WTC11 (cell line): ENCODE data around the gene CLIC2. TPM values are rescaled to one million over a fixed set of nuclear protein-coding genes. Genes with fewer than 3 reads are reported as not detected.

Experiments
- ATAC-seq: fragments of 200-7000 bp; cut with Tn5 transposase; 2 replicates; pipeline ENCODE4 v1.10.0; 2021; ENCODE audit warnings: mild to moderate bottlenecking, moderate library complexity
- CTCF ChIA-PET: fragments of 300-600 bp; sonication (Branson Sonifier 250); formaldehyde crosslinking; loops from one replicate; lab custom pipeline; 2021; ENCODE audit warnings: antibody characterized with exemption; lab: Charles Lee
- POLR2A ChIA-PET: fragments of 350-600 bp; sonication (Branson Sonifier 250); formaldehyde crosslinking; loops from one replicate; lab custom pipeline; 2021; ENCODE audit warnings: antibody characterized with exemption; lab: Charles Lee
- DNase-seq: peaks from one replicate; pipeline ENCODE4 v3.0.0; 2021; ENCODE audit warnings: low spot score
- H3K27ac Mint-ChIP-seq: 2 replicates; pipeline ENCODE4 v1.8.0; 2021; ENCODE audit warnings: mixed read lengths
- H3K27me3 Mint-ChIP-seq: 2 replicates; pipeline ENCODE4 v1.8.0; 2021; ENCODE audit warnings: low read depth, mild to moderate bottlenecking, moderate library complexity, mixed read lengths
- H3K36me3 Mint-ChIP-seq: 2 replicates; pipeline ENCODE4 v1.8.0; 2021; ENCODE audit warnings: mixed read lengths
- H3K4me1 Mint-ChIP-seq: 2 replicates; pipeline ENCODE4 v1.8.0; 2022; ENCODE audit warnings: mixed read lengths
- H3K4me3 Mint-ChIP-seq: 2 replicates; pipeline ENCODE4 v1.8.0; 2021; ENCODE audit warnings: mild to moderate bottlenecking, moderate library complexity, mixed read lengths
- H3K9me3 Mint-ChIP-seq: 2 replicates; pipeline ENCODE4 v1.8.0; 2021; ENCODE audit warnings: mixed read lengths
- AFF4 ChIP-seq: sonication (generic); formaldehyde crosslinking; IDR thresholded peaks from 2 replicates; pipeline ENCODE4 v1.8.1; 2023; ENCODE audit warnings: mild to moderate bottlenecking, missing genetic modification reagents, borderline replicate concordance
- ATF1 ChIP-seq: sonication (generic); formaldehyde crosslinking; IDR thresholded peaks from 2 replicates; pipeline ENCODE4 v1.8.1; 2023; ENCODE audit warnings: mild to moderate bottlenecking, moderate library complexity, missing genetic modification reagents
- CREB1 ChIP-seq: sonication (generic); formaldehyde crosslinking; IDR thresholded peaks from 2 replicates; pipeline ENCODE4 v1.8.0; 2023; ENCODE audit warnings: mild to moderate bottlenecking, missing genetic modification reagents
- ELF4 ChIP-seq: sonication (generic); formaldehyde crosslinking; IDR thresholded peaks from 2 replicates; pipeline ENCODE4 v1.8.1; 2022; ENCODE audit warnings: low read depth, mild to moderate bottlenecking, moderate library complexity, missing genetic modification reagents
- NR2C2 ChIP-seq: sonication (generic); formaldehyde crosslinking; IDR thresholded peaks from 2 replicates; pipeline ENCODE4 v1.8.0; 2022; ENCODE audit warnings: mild to moderate bottlenecking, missing genetic modification reagents
- NR3C1 ChIP-seq: sonication (generic); formaldehyde crosslinking; conservative IDR thresholded peaks from 2 replicates; pipeline ENCODE4 v1.8.1; 2023; ENCODE audit warnings: low read depth, mild to moderate bottlenecking, missing genetic modification reagents
- PRRX2 ChIP-seq: fragments of 250-450 bp; sonication (Bioruptor Pico); IDR thresholded peaks from 2 replicates; pipeline ENCODE4 v1.8.0; 2021; ENCODE audit warnings: mild to moderate bottlenecking
- STAT6 ChIP-seq: sonication (generic); formaldehyde crosslinking; conservative IDR thresholded peaks from 2 replicates; pipeline ENCODE4 v1.8.1; 2023; ENCODE audit warnings: mild to moderate bottlenecking, low read depth, missing genetic modification reagents, moderate library complexity
- ZNF121 ChIP-seq: sonication (generic); formaldehyde crosslinking; IDR thresholded peaks from 2 replicates; pipeline ENCODE4 v1.8.0; 2023; ENCODE audit warnings: missing genetic modification reagents
- ZNF138 ChIP-seq: sonication (generic); formaldehyde crosslinking; conservative IDR thresholded peaks from 2 replicates; pipeline ENCODE4 v1.8.1; 2022; ENCODE audit warnings: mild to moderate bottlenecking, moderate library complexity, missing genetic modification reagents
- ZNF232 ChIP-seq: sonication (generic); formaldehyde crosslinking; IDR thresholded peaks from 2 replicates; pipeline ENCODE4 v1.8.0; 2022; ENCODE audit warnings: mild to moderate bottlenecking, missing genetic modification reagents
- total RNA-seq: library from RNA; stranded (reverse); gene quantifications from 3 replicates; pipeline ENCODE4 v1.2.3, GENCODE V29; 2021
- TF ChIP-seq, protein P1 (sequence below): sonication (generic); formaldehyde crosslinking; IDR thresholded peaks from 2 replicates; pipeline ENCODE4 v1.8.0; 2023; ENCODE audit warnings: missing genetic modification reagents, mild to moderate bottlenecking, borderline replicate concordance
- TF ChIP-seq, protein P2 (sequence below): fragments of 250-450 bp; sonication (Bioruptor Pico); IDR thresholded peaks from 2 replicates; pipeline ENCODE4 v1.8.0; 2021; ENCODE audit warnings: mild to moderate bottlenecking
- TF ChIP-seq, protein P3 (sequence below): sonication (generic); formaldehyde crosslinking; IDR thresholded peaks from 2 replicates; pipeline ENCODE4 v1.8.0; 2022; ENCODE audit warnings: mild to moderate bottlenecking, missing genetic modification reagents
- TF ChIP-seq, protein P4 (sequence below): sonication (generic); formaldehyde crosslinking; IDR thresholded peaks from 2 replicates; pipeline ENCODE4 v1.8.1; 2022; ENCODE audit warnings: mild to moderate bottlenecking, moderate library complexity, missing genetic modification reagents

Gene CLIC2
- total RNA-seq, 1 experiment from 2014 or later = 0.66 TPM

GRCh38 chrX:155246748-155247147 is 87.7 kb downstream of the CLIC2 start (continued):
- TF ChIP-seq, protein P1, sequence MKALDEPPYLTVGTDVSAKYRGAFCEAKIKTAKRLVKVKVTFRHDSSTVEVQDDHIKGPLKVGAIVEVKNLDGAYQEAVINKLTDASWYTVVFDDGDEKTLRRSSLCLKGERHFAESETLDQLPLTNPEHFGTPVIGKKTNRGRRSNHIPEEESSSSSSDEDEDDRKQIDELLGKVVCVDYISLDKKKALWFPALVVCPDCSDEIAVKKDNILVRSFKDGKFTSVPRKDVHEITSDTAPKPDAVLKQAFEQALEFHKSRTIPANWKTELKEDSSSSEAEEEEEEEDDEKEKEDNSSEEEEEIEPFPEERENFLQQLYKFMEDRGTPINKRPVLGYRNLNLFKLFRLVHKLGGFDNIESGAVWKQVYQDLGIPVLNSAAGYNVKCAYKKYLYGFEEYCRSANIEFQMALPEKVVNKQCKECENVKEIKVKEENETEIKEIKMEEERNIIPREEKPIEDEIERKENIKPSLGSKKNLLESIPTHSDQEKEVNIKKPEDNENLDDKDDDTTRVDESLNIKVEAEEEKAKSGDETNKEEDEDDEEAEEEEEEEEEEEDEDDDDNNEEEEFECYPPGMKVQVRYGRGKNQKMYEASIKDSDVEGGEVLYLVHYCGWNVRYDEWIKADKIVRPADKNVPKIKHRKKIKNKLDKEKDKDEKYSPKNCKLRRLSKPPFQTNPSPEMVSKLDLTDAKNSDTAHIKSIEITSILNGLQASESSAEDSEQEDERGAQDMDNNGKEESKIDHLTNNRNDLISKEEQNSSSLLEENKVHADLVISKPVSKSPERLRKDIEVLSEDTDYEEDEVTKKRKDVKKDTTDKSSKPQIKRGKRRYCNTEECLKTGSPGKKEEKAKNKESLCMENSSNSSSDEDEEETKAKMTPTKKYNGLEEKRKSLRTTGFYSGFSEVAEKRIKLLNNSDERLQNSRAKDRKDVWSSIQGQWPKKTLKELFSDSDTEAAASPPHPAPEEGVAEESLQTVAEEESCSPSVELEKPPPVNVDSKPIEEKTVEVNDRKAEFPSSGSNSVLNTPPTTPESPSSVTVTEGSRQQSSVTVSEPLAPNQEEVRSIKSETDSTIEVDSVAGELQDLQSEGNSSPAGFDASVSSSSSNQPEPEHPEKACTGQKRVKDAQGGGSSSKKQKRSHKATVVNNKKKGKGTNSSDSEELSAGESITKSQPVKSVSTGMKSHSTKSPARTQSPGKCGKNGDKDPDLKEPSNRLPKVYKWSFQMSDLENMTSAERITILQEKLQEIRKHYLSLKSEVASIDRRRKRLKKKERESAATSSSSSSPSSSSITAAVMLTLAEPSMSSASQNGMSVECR (CRISPR knock-in tag) = no peak
- no peak for TF ChIP-seq NR2C2
- no peak for TF ChIP-seq ELF4 (CRISPR knock-in tag)
- TF ChIP-seq STAT6 = no peak

DNA sequence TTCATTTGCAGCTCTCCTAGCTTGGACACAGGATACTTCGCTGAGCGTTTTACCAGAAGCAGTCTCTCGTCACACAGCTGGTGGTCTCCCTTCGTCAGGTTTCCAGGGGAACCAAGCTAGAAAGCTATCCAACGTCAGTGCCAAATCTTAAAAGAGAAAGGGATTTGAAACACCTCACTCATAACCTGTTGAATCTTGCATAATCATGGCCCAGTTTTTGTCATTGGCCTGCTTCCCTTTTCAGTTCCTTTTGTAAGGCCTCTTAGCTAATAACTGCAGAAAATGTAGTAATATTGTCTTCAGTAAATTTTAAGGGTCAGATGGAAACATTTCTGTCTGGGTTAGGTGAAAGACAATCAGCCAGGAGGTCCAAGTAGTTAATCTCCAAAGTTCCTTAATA is 92.1 kb downstream of the CLIC2 start:
- CTCF ChIA-PET = no interaction called here
- peaks cover 17% of the 10 kb centered on the region for H3K36me3 Mint-ChIP-seq
- H3K27me3 Mint-ChIP-seq = no peaks in the 10 kb centered on the region
- POLR2A ChIA-PET = no interaction called here
- H3K27ac Mint-ChIP-seq = no peak overlapping the region
- no peaks in the 10 kb centered on the region for H3K9me3 Mint-ChIP-seq
- no peak overlapping the region for H3K4me3 Mint-ChIP-seq
- ATAC-seq (no peak), DNase-seq (no peak)
- H3K4me1 Mint-ChIP-seq = no peaks in the 10 kb centered on the region
- TF ChIP-seq, protein P2, sequence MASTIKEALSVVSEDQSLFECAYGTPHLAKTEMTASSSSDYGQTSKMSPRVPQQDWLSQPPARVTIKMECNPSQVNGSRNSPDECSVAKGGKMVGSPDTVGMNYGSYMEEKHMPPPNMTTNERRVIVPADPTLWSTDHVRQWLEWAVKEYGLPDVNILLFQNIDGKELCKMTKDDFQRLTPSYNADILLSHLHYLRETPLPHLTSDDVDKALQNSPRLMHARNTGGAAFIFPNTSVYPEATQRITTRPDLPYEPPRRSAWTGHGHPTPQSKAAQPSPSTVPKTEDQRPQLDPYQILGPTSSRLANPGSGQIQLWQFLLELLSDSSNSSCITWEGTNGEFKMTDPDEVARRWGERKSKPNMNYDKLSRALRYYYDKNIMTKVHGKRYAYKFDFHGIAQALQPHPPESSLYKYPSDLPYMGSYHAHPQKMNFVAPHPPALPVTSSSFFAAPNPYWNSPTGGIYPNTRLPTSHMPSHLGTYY (CRISPR knock-in tag) = no peak
- no peak for TF ChIP-seq PRRX2 (CRISPR knock-in tag)
- no peak for TF ChIP-seq NR3C1 (CRISPR knock-in tag)
- TF ChIP-seq ATF1 (CRISPR knock-in tag) = no peak
- TF ChIP-seq CREB1 = no peak
- no peak for TF ChIP-seq ZNF138
- TF ChIP-seq, protein P3, sequence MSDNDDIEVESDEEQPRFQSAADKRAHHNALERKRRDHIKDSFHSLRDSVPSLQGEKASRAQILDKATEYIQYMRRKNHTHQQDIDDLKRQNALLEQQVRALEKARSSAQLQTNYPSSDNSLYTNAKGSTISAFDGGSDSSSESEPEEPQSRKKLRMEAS (CRISPR knock-in tag) = no peak
- no peak for TF ChIP-seq ZNF121
- TF ChIP-seq, protein P4, sequence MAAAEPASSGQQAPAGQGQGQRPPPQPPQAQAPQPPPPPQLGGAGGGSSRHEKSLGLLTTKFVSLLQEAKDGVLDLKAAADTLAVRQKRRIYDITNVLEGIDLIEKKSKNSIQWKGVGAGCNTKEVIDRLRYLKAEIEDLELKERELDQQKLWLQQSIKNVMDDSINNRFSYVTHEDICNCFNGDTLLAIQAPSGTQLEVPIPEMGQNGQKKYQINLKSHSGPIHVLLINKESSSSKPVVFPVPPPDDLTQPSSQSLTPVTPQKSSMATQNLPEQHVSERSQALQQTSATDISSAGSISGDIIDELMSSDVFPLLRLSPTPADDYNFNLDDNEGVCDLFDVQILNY = no peak
- TF ChIP-seq AFF4 (CRISPR knock-in tag) = no peak
- no peak for TF ChIP-seq ZNF232 (CRISPR knock-in tag)
